CD4-positive, alpha-beta T cell (primary cell): ENCODE measurements around the gene SLC25A13. TPM values are rescaled to one million over a fixed set of nuclear protein-coding genes. Genes with fewer than 3 reads are reported as not detected.
A peak's percentile ranks its signal among the peaks of the same experiment; 100 is the strongest.
"Not testable (repeated sequence)": the region's sequence is repeated elsewhere in the genome, so short reads cannot be mapped to it uniquely, and the experiment has no call there.

Experiments used
- ATAC-seq: fragments of 200-7000 bp; cut with Tn5 transposase; one replicate; pipeline ENCODE4 v1.10.0; 2022; ENCODE audit warnings: mild to moderate bottlenecking; ENCODE audit not compliant: poor library complexity
- CTCF ChIA-PET: fragments of 350-600 bp; sonication (Branson Sonifier 250); formaldehyde crosslinking; loops from one replicate; lab custom pipeline; 2021; ENCODE audit warnings: antibody characterized with exemption, inconsistent platforms; lab: Charles Lee
- POLR2A ChIA-PET: fragments of 350-600 bp; sonication (Branson Sonifier 250); formaldehyde crosslinking; loops from one replicate; lab custom pipeline; 2021; ENCODE audit warnings: antibody characterized with exemption, inconsistent platforms; lab: Charles Lee
- DNase-seq, 14 experiments: peaks; one replicate each; pipeline ENCODE4 v3.0.0-alpha.2; 2013 to 2020; ENCODE audit warnings: mixed read lengths in 2 of 14
- H3K27ac ChIP-seq, 2 donors: one replicate each; pipeline versions ENCODE4 v1.5.1 to v1.7.0; 2013; ENCODE audit warnings: low read length in 2 of 2, low read depth in 1 of 2, mild to moderate bottlenecking in 1 of 2
- H3K27me3 ChIP-seq, 2 experiments: 1 replicate in 1 of 2; 2 replicates in 1 of 2; pipeline versions ENCODE4 v1.6.1 to v1.7.0; 2013; ENCODE audit warnings: low read length in 2 of 2, control low read depth in 1 of 2, mild to moderate bottlenecking in 1 of 2, moderate library complexity in 1 of 2; ENCODE audit not compliant: insufficient read depth in 2 of 2, control insufficient read depth in 1 of 2
- H3K36me3 ChIP-seq: one replicate; pipeline ENCODE4 v1.6.1; 2013; ENCODE audit warnings: low read length, control low read depth; ENCODE audit not compliant: insufficient read depth
- H3K4me1 ChIP-seq: one replicate; pipeline ENCODE4 v1.6.1; 2013; ENCODE audit warnings: low read length, control low read depth; ENCODE audit not compliant: insufficient read depth
- H3K4me3 ChIP-seq: one replicate; pipeline ENCODE4 v1.5.1; 2013; ENCODE audit warnings: mild to moderate bottlenecking, low read length, moderate library complexity
- H3K9me3 ChIP-seq, 2 experiments: 1 replicate in 1 of 2; 2 replicates in 1 of 2; pipeline versions ENCODE4 v1.6.1 to v1.7.0; 2013; ENCODE audit warnings: low read length in 2 of 2, mild to moderate bottlenecking in 2 of 2, control low read depth in 1 of 2, moderate library complexity in 1 of 2; ENCODE audit not compliant: control insufficient read depth in 1 of 2, insufficient read depth in 1 of 2
- H3K27ac Mint-ChIP-seq: one replicate; pipeline ENCODE4 v1.8.0; 2020; ENCODE audit warnings: mixed read lengths
- H3K27me3 Mint-ChIP-seq: one replicate; pipeline ENCODE4 v1.8.0; 2021; ENCODE audit warnings: mixed read lengths
- H3K36me3 Mint-ChIP-seq: one replicate; pipeline ENCODE4 v1.8.0; 2021; ENCODE audit warnings: low read depth, mixed read lengths
- H3K4me1 Mint-ChIP-seq: one replicate; pipeline ENCODE4 v1.8.0; 2021; ENCODE audit warnings: low read depth, mixed read lengths
- H3K4me3 Mint-ChIP-seq: one replicate; pipeline ENCODE4 v1.8.0; 2020; ENCODE audit warnings: mild to moderate bottlenecking, mixed read lengths
- H3K9me3 Mint-ChIP-seq: one replicate; pipeline ENCODE4 v1.8.0; 2020; ENCODE audit warnings: mixed read lengths
- CTCF ChIP-seq: fragments of 200-600 bp; IDR thresholded peaks from one replicate; pipeline ENCODE4 v1.8.0; 2022; ENCODE audit warnings: antibody characterized with exemption, mild to moderate bottlenecking
- intact Hi-C, 2 experiments: fragments of 100-400 bp; cut with DNase I in 1 of 2; cut with micrococcal nuclease in 1 of 2; formaldehyde crosslinking; loops; one replicate each; pipeline versions ENCODE4 v1.15.1 to v1.9.0; 2023 to 2025; cut with DNase I, micrococcal nuclease
- polyA plus RNA-seq, 2 donors: library from polyadenylated mRNA; unstranded; fragments of 120-200 nt; gene quantifications; one replicate each; pipeline ENCODE4 v1.2.1, GENCODE V29; 2013
- total RNA-seq, 174 experiments: library from RNA in 2 of 174; stranded (reverse) in 2 of 174; gene quantifications; one replicate each; pipeline ENCODE4 v1.2.3 and lab custom pipeline; 2021 to 2026

SLC25A13 gene
- total RNA-seq (10 to 100 TPM; 12.7 to 13.5 TPM), total RNA-seq (lab: John Stamatoyannopoulos, UW) (3.7 to 29.8 (median 10.7) reads per million in 172 experiments)
- polyA plus RNA-seq (2013, experiment 1 of 2) = 11.2 TPM
- polyA plus RNA-seq (2013, experiment 2 of 2) = 12.0 TPM

GRCh38 chr7:96321658-96322372 lies at the start of gene SLC25A13:
SLC25A13 (minus strand) TSS chr7:96322098; CDS start chr7:96321956, 142 bp downstream.
- H3K27ac ChIP-seq = peak within 1 kb of the TSS; percentile 63 to 87
- CTCF ChIA-PET = no interaction called here
- no peaks in the 10 kb centered on the region for H3K36me3 ChIP-seq
- TF ChIP-seq CTCF = no peak
- no peaks in the 10 kb centered on the region for H3K9me3 ChIP-seq
- Mint-ChIP-seq H3K27me3 (no peaks in the 10 kb centered on the region), H3K9me3 (no peaks in the 10 kb centered on the region), H3K36me3 (peaks cover 7% of the 10 kb centered on the region), H3K4me1 (peaks cover 32% of the 10 kb centered on the region), H3K4me3 (peak within 1 kb of the TSS; percentile 97), H3K27ac (peak within 1 kb of the TSS; percentile 96)
- H3K4me3 ChIP-seq = peak within 1 kb of the TSS; percentile 91
- H3K4me1 ChIP-seq = peaks cover 13% of the 10 kb centered on the region
- ATAC-seq = peak; percentile 82
- intact Hi-C loops = loop anchor here (5.0 to 10.0 kb wide), 2 partner anchors 35 to 383 kb away; partner anchors contain the start of gene SEM1 (in 1 of the 2)
- POLR2A ChIA-PET = interaction anchor here (0.6 to 2.0 kb wide), 2 partner anchors 36 to 850 kb away, joined by 3 to 6 read pairs; no protein-coding TSS in a partner anchor
- H3K27me3 ChIP-seq = no peaks in the 10 kb centered on the region
- DNase-seq = peak; percentile 25 to 82 (median 48)

GRCh38 chr7:96365916-96366315 lies 44.0 kb upstream of the SLC25A13 start:
- H3K4me1 ChIP-seq, H3K4me3 Mint-ChIP-seq, H3K9me3 ChIP-seq, H3K4me1 Mint-ChIP-seq, H3K9me3 Mint-ChIP-seq, H3K27ac Mint-ChIP-seq, intact Hi-C loops, DNase-seq, H3K36me3 Mint-ChIP-seq, H3K27ac ChIP-seq, H3K27me3 ChIP-seq, CTCF ChIA-PET, POLR2A ChIA-PET, H3K4me3 ChIP-seq, H3K36me3 ChIP-seq, ATAC-seq: not testable (repeated sequence)
- H3K27me3 Mint-ChIP-seq = peaks cover 26% of the 10 kb centered on the region

GRCh38 chr7:96361116-96361857 lies 39.4 kb upstream of the SLC25A13 start:
- Mint-ChIP-seq H3K4me1 (no peaks in the 10 kb centered on the region), H3K9me3 (no peaks in the 10 kb centered on the region), H3K27ac (no peak overlapping the region), H3K4me3 (no peak overlapping the region), H3K36me3 (no peaks in the 10 kb centered on the region), H3K27me3 (peaks cover 16% of the 10 kb centered on the region)
- intact Hi-C loops = no loop called here
- ChIA-PET POLR2A (no interaction called here), CTCF (no interaction called here)
- ATAC-seq = no peak
- no peak for DNase-seq
- TF ChIP-seq CTCF = no peak
- Histone ChIP-seq H3K4me1 (no peaks in the 10 kb centered on the region), H3K27me3 (no peaks in the 10 kb centered on the region), H3K9me3 (peaks cover 0 to 4% of the 10 kb centered on the region in 2 experiments), H3K4me3 (no peak overlapping the region), H3K36me3 (no peaks in the 10 kb centered on the region), H3K27ac (no peak overlapping the region)
